ENCODE measurements around the gene TWF2. TPM values are rescaled to one million over a fixed set of nuclear protein-coding genes. Genes with fewer than 3 reads are reported as not detected.
A peak's percentile ranks its signal among the peaks of the same experiment; 100 is the strongest.

TWF2 gene
- total RNA-seq, 1 experiment from 2014 or later: 44.8 TPM

DNA sequence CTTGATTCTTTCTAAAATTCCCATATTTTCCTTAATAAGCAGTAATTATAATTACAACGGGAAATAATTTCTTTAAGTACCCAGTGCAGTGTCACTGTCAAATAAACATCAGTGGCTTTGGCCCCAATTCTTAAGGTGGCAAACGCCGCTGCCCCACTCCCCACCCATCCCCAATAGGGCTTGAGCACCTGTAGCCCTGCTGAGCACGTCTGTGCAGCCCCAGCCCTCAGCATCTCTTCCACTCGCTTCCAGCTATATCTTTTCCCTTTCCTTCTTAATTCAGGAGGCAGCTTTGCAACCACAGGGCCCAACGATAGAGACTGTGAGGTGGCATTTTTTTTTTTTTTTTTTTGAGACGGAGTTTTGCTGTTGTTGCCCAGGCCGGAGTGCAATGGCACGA, 15.7 kb upstream of the TWF2 start:
- H4K20me1 ChIP-seq (ENCODE audit: control insufficient read depth, insufficient read depth, insufficient read length): no peaks in the 10 kb centered on the region
- Mint-ChIP-seq H3K36me3 (ENCODE audit: insufficient read depth in 1 of 3, low read depth in 3 of 3) (peaks cover 37 to 96% (median 69%) of the 10 kb centered on the region in 3 experiments; a peak in 6 of 7 replicates), H3K27ac (peak overlapping the region in 1 of 3 experiments; percentile 61; a peak in 1 of 7 replicates), H3K4me3 (no peak overlapping the region), H3K9me3 (no peaks in the 10 kb centered on the region), H3K4me1 (no peaks in the 10 kb centered on the region), H3K27me3 (ENCODE audit: low read depth) (no peaks in the 10 kb centered on the region)
- no peak overlapping the region for H4K8ac ChIP-seq (replicated peaks; ENCODE audit: insufficient read length, low read depth, low read length)
- H2BK12ac ChIP-seq (ENCODE audit: insufficient read length, low read depth, low read length): no peak overlapping the region
- no peak overlapping the region for H3K4me2 ChIP-seq (ENCODE audit: insufficient read depth, insufficient read length, low read length)
- no peaks in the 10 kb centered on the region for H3K79me1 ChIP-seq (ENCODE audit: insufficient read depth, low read depth, low read length, poor library complexity, severe bottlenecking)
- no peak overlapping the region for H2AK5ac ChIP-seq (ENCODE audit: insufficient read length, low read length)
- H3K18ac ChIP-seq (ENCODE audit: insufficient read length, low read depth, low read length): no peak overlapping the region
- no peak overlapping the region for H3K23ac ChIP-seq (ENCODE audit: insufficient read length, low read depth, low read length)
- no peak overlapping the region for H2AFZ ChIP-seq (ENCODE audit: low read length)
- no peak overlapping the region for H2BK15ac ChIP-seq (ENCODE audit: low read depth, low read length)
- no peak overlapping the region for H2BK20ac ChIP-seq (ENCODE audit: low read depth, low read length, poor library complexity, severe bottlenecking)
- DNase-seq: no peak
- no peaks in the 10 kb centered on the region; the same call in 1 of the 2 replicates for H3K27me3 ChIP-seq (ENCODE audit: insufficient read depth, low read length)
- no peak overlapping the region for H3K56ac ChIP-seq (ENCODE audit: insufficient read length, low read depth, low read length)
- TF ChIP-seq, protein P1, sequence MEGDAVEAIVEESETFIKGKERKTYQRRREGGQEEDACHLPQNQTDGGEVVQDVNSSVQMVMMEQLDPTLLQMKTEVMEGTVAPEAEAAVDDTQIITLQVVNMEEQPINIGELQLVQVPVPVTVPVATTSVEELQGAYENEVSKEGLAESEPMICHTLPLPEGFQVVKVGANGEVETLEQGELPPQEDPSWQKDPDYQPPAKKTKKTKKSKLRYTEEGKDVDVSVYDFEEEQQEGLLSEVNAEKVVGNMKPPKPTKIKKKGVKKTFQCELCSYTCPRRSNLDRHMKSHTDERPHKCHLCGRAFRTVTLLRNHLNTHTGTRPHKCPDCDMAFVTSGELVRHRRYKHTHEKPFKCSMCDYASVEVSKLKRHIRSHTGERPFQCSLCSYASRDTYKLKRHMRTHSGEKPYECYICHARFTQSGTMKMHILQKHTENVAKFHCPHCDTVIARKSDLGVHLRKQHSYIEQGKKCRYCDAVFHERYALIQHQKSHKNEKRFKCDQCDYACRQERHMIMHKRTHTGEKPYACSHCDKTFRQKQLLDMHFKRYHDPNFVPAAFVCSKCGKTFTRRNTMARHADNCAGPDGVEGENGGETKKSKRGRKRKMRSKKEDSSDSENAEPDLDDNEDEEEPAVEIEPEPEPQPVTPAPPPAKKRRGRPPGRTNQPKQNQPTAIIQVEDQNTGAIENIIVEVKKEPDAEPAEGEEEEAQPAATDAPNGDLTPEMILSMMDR (conservative IDR thresholded peaks at IDR 0.05): no peak
- no peak overlapping the region for H4K5ac ChIP-seq (ENCODE audit: insufficient read length, low read depth, low read length)
- H2BK120ac ChIP-seq (ENCODE audit: low read depth, low read length, poor library complexity, severe bottlenecking): no peak overlapping the region
- H3K4me1 ChIP-seq (ENCODE audit: insufficient read depth, low read length): no peaks in the 10 kb centered on the region
- H3T11ph ChIP-seq (ENCODE audit: low read length): no peak overlapping the region
- WGBS (ENCODE audit: extremely low coverage, insufficient read length, low lambda C conversion rate): no CpG with 5 or more reads among the region's 9 CpGs
- H3K79me2 ChIP-seq (ENCODE audit: insufficient read depth, low read length): no peaks in the 10 kb centered on the region
- H3K27ac ChIP-seq (ENCODE audit: insufficient read length, low read depth, low read length): no peak overlapping the region
- no peak overlapping the region for H3K4ac ChIP-seq (ENCODE audit: low read depth, low read length)
- no peaks in the 10 kb centered on the region for H3K23me2 ChIP-seq (ENCODE audit: insufficient read length, low read depth, low read length, poor library complexity, severe bottlenecking)
- H3K9ac ChIP-seq (ENCODE audit: extremely low read depth, insufficient read length, low read length): no peak overlapping the region
- H3K14ac ChIP-seq (ENCODE audit: insufficient read depth, low read length): no peak overlapping the region
- no peaks in the 10 kb centered on the region for H3K9me3 ChIP-seq (ENCODE audit: control insufficient read depth, low read depth, low read length)
- H2BK5ac ChIP-seq (ENCODE audit: insufficient read length, low read length): no peak overlapping the region
- no peak overlapping the region for H4K91ac ChIP-seq (ENCODE audit: insufficient read length, low read depth, low read length)
